Lung microvascular endothelial cell (primary cell): Measurements from ENCODE around the gene CRELD1. TPM values are rescaled to one million over a fixed set of nuclear protein-coding genes. Genes with fewer than 3 reads are reported as not detected.

Source experiments
- DNase-seq, 2 donors: peaks; one replicate each; pipeline versions ENCODE4 v3.0.0 to v3.0.0-alpha.2; 2010; ENCODE audit warnings: low read depth in 2 of 2
- total RNA-seq: library from RNA; depleted of rRNA; stranded (reverse); fragments of >200 nt; gene quantifications from 2 replicates; pipeline ENCODE4 v1.2.1, GENCODE V29; 2014

CRELD1 gene
- total RNA-seq, 1 donor from 2014 or later, result 60.9 TPM

GRCh38 chr3:9903904-9904303 lies 29.7 kb upstream of the CRELD1 start:
- no peak for DNase-seq

- DNase-seq, result no peak
Observed at GRCh38 chr3:9906480-9906879, 27.2 kb upstream of the CRELD1 start.

- no peak for DNase-seq
Observed at GRCh38 chr3:9908286-9908685, 25.3 kb upstream of the CRELD1 start.

GRCh38 chr3:9909221-9910013 lies 24.2 kb upstream of the CRELD1 start:
- no peak for DNase-seq

- DNase-seq, result no peak
Observed at GRCh38 chr3:9911863-9912262, 21.8 kb upstream of the CRELD1 start.

GRCh38 chr3:9912294-9912935 lies 21.2 kb upstream of the CRELD1 start:
- DNase-seq, result no peak

GRCh38 chr3:9913601-9914000 lies 20.0 kb upstream of the CRELD1 start:
- no peak for DNase-seq

GRCh38 chr3:9914011-9914410 lies 19.6 kb upstream of the CRELD1 start:
- peak in 1 of 2 donors; percentile 52 for DNase-seq

GRCh38 chr3:9914559-9915253 lies 18.9 kb upstream of the CRELD1 start:
- DNase-seq, result no peak

GRCh38 chr3:9915254-9916141 lies 18.1 kb upstream of the CRELD1 start:
- peak; percentile 72 to 74 for DNase-seq

- DNase-seq, result peak in 1 of 2 donors; percentile 24
Observed at GRCh38 chr3:9916346-9916733, 17.3 kb upstream of the CRELD1 start.

- peak; percentile 81 to 82 for DNase-seq
Observed at GRCh38 chr3:9916734-9917680, 16.6 kb upstream of the CRELD1 start, which contains the start of gene IL17RC. Gene IL17RC (plus strand): TSS chr3:9917098. CDS start chr3:9917316, 218 bp downstream.

- DNase-seq, result no peak
Observed at GRCh38 chr3:9917820-9918219, 15.8 kb upstream of the CRELD1 start.

- DNase-seq, result no peak
Observed at GRCh38 chr3:9918261-9919038, 15.2 kb upstream of the CRELD1 start.

GRCh38 chr3:9928158-9928557 lies 5.5 kb upstream of the CRELD1 start:
- DNase-seq, result no peak

- peak in 1 of 2 donors; percentile 27 for DNase-seq
Observed at GRCh38 chr3:9930804-9931418, 2.7 kb upstream of the CRELD1 start.

GRCh38 chr3:9932535-9932842 lies 1.1 kb upstream of the CRELD1 start:
- no peak for DNase-seq

GRCh38 chr3:9932843-9933560 lies 632 bp upstream of the CRELD1 start:
- peak; percentile 82 to 88 for DNase-seq
